H9 (cell line): Measurements from ENCODE around the gene CD248. TPM values are rescaled to one million over a fixed set of nuclear protein-coding genes. Genes with fewer than 3 reads are reported as not detected.

Experiments used
- DNase-seq: peaks from one replicate; pipeline ENCODE4 v3.0.0-alpha.2; 2017
- H2AFZ ChIP-seq: one replicate; pipeline ENCODE4 v1.6.1; 2013; ENCODE audit warnings: mild to moderate bottlenecking, low read length, control low read depth, moderate library complexity
- H2AK5ac ChIP-seq: 2 replicates; pipeline ENCODE4 v1.6.1; 2013; ENCODE audit warnings: low read length, control low read depth, mixed read lengths; ENCODE audit not compliant: insufficient read length
- H2BK120ac ChIP-seq: one replicate; pipeline ENCODE4 v1.6.1; 2013; ENCODE audit warnings: low read depth, mild to moderate bottlenecking, low read length, control low read depth, inconsistent platforms; ENCODE audit not compliant: poor library complexity, severe bottlenecking
- H2BK12ac ChIP-seq: 2 replicates; pipeline ENCODE4 v1.6.1; 2013; ENCODE audit warnings: low read length, control low read depth, mixed read lengths, low read depth; ENCODE audit not compliant: insufficient read length
- H2BK15ac ChIP-seq: 2 replicates; pipeline ENCODE4 v1.6.1; 2013; ENCODE audit warnings: low read depth, low read length, control low read depth
- H2BK20ac ChIP-seq: one replicate; pipeline ENCODE4 v1.6.1; 2013; ENCODE audit warnings: low read depth, mild to moderate bottlenecking, low read length, control low read depth, inconsistent platforms; ENCODE audit not compliant: poor library complexity, severe bottlenecking
- H2BK5ac ChIP-seq: 2 replicates; pipeline ENCODE4 v1.6.1; 2013; ENCODE audit warnings: low read length, control low read depth, mixed read lengths; ENCODE audit not compliant: insufficient read length
- H3K14ac ChIP-seq: 2 replicates; pipeline ENCODE4 v1.6.1; 2013; ENCODE audit warnings: low read length, control low read depth; ENCODE audit not compliant: insufficient read depth
- H3K18ac ChIP-seq: 2 replicates; pipeline ENCODE4 v1.6.1; 2013; ENCODE audit warnings: low read depth, mild to moderate bottlenecking, mixed read lengths, low read length, control low read depth; ENCODE audit not compliant: insufficient read length
- H3K23ac ChIP-seq: 2 replicates; pipeline ENCODE4 v1.6.1; 2013; ENCODE audit warnings: low read length, control low read depth, mixed read lengths, low read depth; ENCODE audit not compliant: insufficient read length
- H3K23me2 ChIP-seq: 2 replicates; pipeline ENCODE4 v1.6.1; 2013; ENCODE audit warnings: low read depth, mild to moderate bottlenecking, mixed read lengths, low read length, control low read depth; ENCODE audit not compliant: insufficient read length, poor library complexity, severe bottlenecking
- H3K27ac ChIP-seq: 2 replicates; pipeline ENCODE4 v1.5.1; 2013; ENCODE audit warnings: low read length, control low read depth, mixed read lengths, low read depth; ENCODE audit not compliant: insufficient read length
- H3K27me3 ChIP-seq: 2 replicates; pipeline ENCODE4 v1.6.1; 2013; ENCODE audit warnings: low read length, control low read depth, inconsistent platforms; ENCODE audit not compliant: insufficient read depth
- H3K4ac ChIP-seq: 2 replicates; pipeline ENCODE4 v1.6.1; 2013; ENCODE audit warnings: low read depth, mild to moderate bottlenecking, control low read depth, inconsistent platforms, low read length, moderate library complexity
- H3K4me1 ChIP-seq: 2 replicates; pipeline ENCODE4 v1.6.1; 2013; ENCODE audit warnings: low read length, control low read depth, inconsistent platforms; ENCODE audit not compliant: insufficient read depth
- H3K4me2 ChIP-seq: 2 replicates; pipeline ENCODE4 v1.6.1; 2013; ENCODE audit warnings: low read length, control low read depth, mixed read lengths; ENCODE audit not compliant: insufficient read length, insufficient read depth
- H3K56ac ChIP-seq: 2 replicates; pipeline ENCODE4 v1.6.1; 2013; ENCODE audit warnings: low read depth, mild to moderate bottlenecking, mixed read lengths, low read length, control low read depth; ENCODE audit not compliant: insufficient read length
- H3K79me1 ChIP-seq: 2 replicates; pipeline ENCODE4 v1.6.1; 2013; ENCODE audit warnings: low read depth, mild to moderate bottlenecking, moderate library complexity, low read length, control low read depth, inconsistent platforms; ENCODE audit not compliant: insufficient read depth, poor library complexity, severe bottlenecking
- H3K79me2 ChIP-seq: 2 replicates; pipeline ENCODE4 v1.6.1; 2013; ENCODE audit warnings: low read length, control low read depth, inconsistent platforms; ENCODE audit not compliant: insufficient read depth
- H3K9ac ChIP-seq: 2 replicates; pipeline ENCODE4 v1.6.1; 2013; ENCODE audit warnings: low read length, control low read depth, mixed read lengths; ENCODE audit not compliant: insufficient read length; ENCODE audit errors: extremely low read depth
- H3K9me3 ChIP-seq: one replicate; pipeline ENCODE4 v1.6.1; 2013; ENCODE audit warnings: low read depth, low read length, inconsistent platforms; ENCODE audit not compliant: control insufficient read depth
- H3T11ph ChIP-seq: one replicate; pipeline ENCODE4 v1.6.1; 2013; ENCODE audit warnings: mild to moderate bottlenecking, low read length, control low read depth, inconsistent platforms
- H4K20me1 ChIP-seq: one replicate; pipeline ENCODE4 v1.6.1; 2013; ENCODE audit not compliant: control insufficient read depth, insufficient read length, insufficient read depth
- H4K5ac ChIP-seq: 2 replicates; pipeline ENCODE4 v1.6.1; 2013; ENCODE audit warnings: low read depth, mild to moderate bottlenecking, mixed read lengths, low read length, control low read depth; ENCODE audit not compliant: insufficient read length
- H4K8ac ChIP-seq: replicated peaks from 2 replicates; pipeline ENCODE4 v1.6.1; 2013; ENCODE audit warnings: low read length, control low read depth, mixed read lengths, low read depth; ENCODE audit not compliant: insufficient read length
- H4K91ac ChIP-seq: 2 replicates; pipeline ENCODE4 v1.6.1; 2013; ENCODE audit warnings: low read depth, mild to moderate bottlenecking, moderate library complexity, mixed read lengths, low read length, control low read depth; ENCODE audit not compliant: insufficient read length
- H3K27ac Mint-ChIP-seq, 3 experiments: 2 replicates in 2 of 3; 3 replicates in 1 of 3; pipeline ENCODE4 v1.8.0; 2020 to 2021; ENCODE audit warnings: mixed read lengths in 3 of 3, mild to moderate bottlenecking in 1 of 3, moderate library complexity in 1 of 3
- H3K27me3 Mint-ChIP-seq: 2 replicates; pipeline ENCODE4 v1.8.0; 2021; ENCODE audit warnings: low read depth, mild to moderate bottlenecking, moderate library complexity, mixed read lengths
- H3K36me3 Mint-ChIP-seq, 3 experiments: 2 replicates in 2 of 3; 3 replicates in 1 of 3; pipeline ENCODE4 v1.8.0; 2020 to 2021; ENCODE audit warnings: low read depth in 3 of 3, mixed read lengths in 3 of 3; ENCODE audit not compliant: insufficient read depth in 1 of 3
- H3K4me1 Mint-ChIP-seq, 2 experiments: 2 replicates each; pipeline ENCODE4 v1.8.0; 2020; ENCODE audit warnings: mixed read lengths in 2 of 2
- H3K4me3 Mint-ChIP-seq, 2 experiments: 2 replicates in 1 of 2; 3 replicates in 1 of 2; pipeline ENCODE4 v1.8.0; 2020 to 2021; ENCODE audit warnings: mild to moderate bottlenecking in 2 of 2, mixed read lengths in 2 of 2, moderate library complexity in 1 of 2
- H3K9me3 Mint-ChIP-seq, 2 experiments: 2 replicates in 1 of 2; 3 replicates in 1 of 2; pipeline ENCODE4 v1.8.0; 2020; ENCODE audit warnings: mild to moderate bottlenecking in 2 of 2, mixed read lengths in 2 of 2, moderate library complexity in 1 of 2
- CTCF ChIP-seq: fragments of 200-600 bp; sonication (generic); conservative IDR thresholded peaks from 3 replicates; pipeline ENCODE4 v1.8.0; 2021; ENCODE audit warnings: antibody characterized with exemption, mild to moderate bottlenecking
- WGBS: extraction: QIAGEN DNeasy Blood & Tissue Kit; methylation state at CpG from one replicate; pipeline ENCODE4 v1.1.7; 2013; ENCODE audit warnings: missing lambda C conversion rate, low lambda C conversion rate, mixed read lengths; ENCODE audit not compliant: insufficient read length; ENCODE audit errors: extremely low coverage; 5-methylcytosine and 5-hydroxymethylcytosine counted together
- total RNA-seq: library from RNA; stranded (reverse); gene quantifications from 2 replicates; pipeline ENCODE4 v1.2.1, GENCODE V29; 2021

The CD248 gene
- total RNA-seq, 1 experiment from 2014 or later = 1.5 TPM

GRCh38 chr11:66283461-66284105 is 33.3 kb downstream of the CD248 start:
- no peak overlapping the region for H3K4ac ChIP-seq
- WGBS = no CpG with 5 or more reads among the region's 14 CpGs
- no peak overlapping the region for H2AK5ac ChIP-seq
- no peak overlapping the region for H2BK5ac ChIP-seq
- no peaks in the 10 kb centered on the region for H3K27me3 ChIP-seq
- no peak overlapping the region for H3K56ac ChIP-seq
- H3K23ac ChIP-seq = no peak overlapping the region
- H3K27ac ChIP-seq = no peak overlapping the region
- H3K18ac ChIP-seq = no peak overlapping the region
- H4K5ac ChIP-seq = no peak overlapping the region
- no peak overlapping the region for H2BK12ac ChIP-seq
- no peaks in the 10 kb centered on the region for H3K79me1 ChIP-seq
- H3K23me2 ChIP-seq = peaks cover 4% of the 10 kb centered on the region
- 0 out of 2 replicates have a peak, but pooled peaks cover 2% of the 10 kb centered on the region for H3K4me1 ChIP-seq
- H2BK15ac ChIP-seq = no peak overlapping the region
- peaks cover 1% of the 10 kb centered on the region; the same call in 1 of the 2 replicates for H3K79me2 ChIP-seq
- H4K8ac ChIP-seq = no peak overlapping the region
- Mint-ChIP-seq H3K4me3 (no peak overlapping the region), H3K36me3 (peaks cover 0 to 10% (median 9%) of the 10 kb centered on the region in 3 experiments; a peak in 5 of 7 replicates), H3K27ac (no peak overlapping the region), H3K27me3 (peaks cover 23% of the 10 kb centered on the region), H3K4me1 (peaks cover 28 to 36% of the 10 kb centered on the region in 2 experiments), H3K9me3 (no peaks in the 10 kb centered on the region; a peak in 1 of 5 replicates)
- no peak overlapping the region for H4K91ac ChIP-seq
- no peak for DNase-seq
- H2BK20ac ChIP-seq = no peak overlapping the region
- H3K9ac ChIP-seq = no peak overlapping the region
- no peak overlapping the region for H3K14ac ChIP-seq
- peak; percentile 33; the same call in 2 of the 3 replicates for TF ChIP-seq CTCF
- no peaks in the 10 kb centered on the region for H3K9me3 ChIP-seq
- H3K4me2 ChIP-seq = no peak overlapping the region
- H4K20me1 ChIP-seq = no peaks in the 10 kb centered on the region
- no peak overlapping the region for H3T11ph ChIP-seq
- no peak overlapping the region for H2BK120ac ChIP-seq
- H2AFZ ChIP-seq = no peak overlapping the region
